Sigmoid colon (tissue), 7 donors: ENCODE measurements around the gene ZDHHC11B. TPM values are rescaled to one million over a fixed set of nuclear protein-coding genes. Genes with fewer than 3 reads are reported as not detected.
"Not testable (repeated sequence)": the region's sequence is repeated elsewhere in the genome, so short reads cannot be mapped to it uniquely, and the experiment has no call there.

Experiments
- DNase-seq: peaks from one replicate; pipeline ENCODE4 v3.0.0-alpha.2; 2019
- H3K27ac ChIP-seq, 4 donors: fragments of 200-600 bp; sonication (generic); one replicate each; pipeline ENCODE4 v1.5.1; 2016 to 2019; ENCODE audit warnings: mild to moderate bottlenecking in 1 of 4
- H3K27me3 ChIP-seq, 3 donors: fragments of 200-600 bp; sonication (generic); one replicate each; pipeline ENCODE4 v1.5.1; 2019; ENCODE audit warnings: mild to moderate bottlenecking in 1 of 3
- H3K36me3 ChIP-seq, 4 donors: fragments of 200-600 bp; sonication (generic); one replicate each; pipeline ENCODE4 v1.5.1; 2016 to 2019
- H3K4me1 ChIP-seq, 4 donors: fragments of 200-600 bp; sonication (generic); one replicate each; pipeline ENCODE4 v1.5.1; 2017 to 2019
- H3K4me3 ChIP-seq, 4 donors: fragments of 200-600 bp; sonication (generic); one replicate each; pipeline ENCODE4 v1.5.1; 2017 to 2019; ENCODE audit warnings: mild to moderate bottlenecking in 2 of 4, moderate library complexity in 1 of 4
- H3K9me3 ChIP-seq, 4 donors: fragments of 200-600 bp in 3 of 4; sonication (generic) in 3 of 4; one replicate each; pipeline versions ENCODE4 v1.5.1 to v1.6.1; 2013 to 2019
- CTCF ChIP-seq, 4 experiments: fragments of 450-650 bp in 3 of 4; fragments of 200-600 bp in 1 of 4; IDR thresholded peaks; one replicate each; pipeline ENCODE4 v1.5.1; 2016 to 2019; ENCODE audit warnings: antibody characterized with exemption in 4 of 4, mild to moderate bottlenecking in 3 of 4, moderate library complexity in 2 of 4
- EP300 ChIP-seq, 4 donors: sonication (generic); formaldehyde crosslinking; IDR thresholded peaks; one replicate each; pipeline ENCODE4 v1.6.1; 2017; ENCODE audit warnings: antibody characterized with exemption in 4 of 4
- POLR2A ChIP-seq, 2 donors: fragments of 450-650 bp; IDR thresholded peaks; one replicate each; pipeline ENCODE4 v1.6.1; 2016; ENCODE audit warnings: antibody characterized with exemption in 2 of 2, mild to moderate bottlenecking in 2 of 2, moderate library complexity in 2 of 2
- POLR2AphosphoS5 ChIP-seq, 4 donors: sonication (generic); formaldehyde crosslinking; IDR thresholded peaks; one replicate each; pipeline ENCODE4 v1.6.1; 2017; ENCODE audit warnings: antibody characterized with exemption in 4 of 4
- WGBS, 2 donors: extraction: QIAGEN DNeasy Blood & Tissue Kit; methylation state at CpG; one replicate each; pipeline ENCODE4 v1.1.7; 2013; 5-methylcytosine and 5-hydroxymethylcytosine counted together
- intact Hi-C: fragments of 100-400 bp; cut with DNase I; formaldehyde crosslinking; loops from one replicate; pipeline ENCODE4 v1.15.1; 2023
- polyA plus RNA-seq, 3 donors: library from polyadenylated mRNA; stranded (reverse); fragments of 200-250 nt; gene quantifications; one replicate each; pipeline ENCODE4 v1.2.3, GENCODE V29; 2013
- total RNA-seq, 4 donors: library from RNA; depleted of rRNA; stranded (reverse); fragments of >200 nt; gene quantifications; one replicate each; pipeline ENCODE4 v1.1.0, GENCODE V29; 2016
- donor health status: healthy with polysubstance abuse.
- donor health status: Bipolar disorder and iron deficiency.
- donor health status: healthy.

The ZDHHC11B gene
- total and polyA plus RNA-seq, 7 donors: 0.46 to 12.7 (median 1.8) TPM; not detected in 1

GRCh38 chr5:783881-784427 is 575 bp downstream of the ZDHHC11B start:
- not testable (repeated sequence) for H3K36me3 ChIP-seq, H3K27me3 ChIP-seq, H3K9me3 ChIP-seq
- H3K4me1 ChIP-seq: peaks cover 0 to 26% (median 14%) of the 10 kb centered on the region in 4 donors
- peak overlapping the region; percentile 65 to 80 (median 72) for H3K27ac ChIP-seq
- 0 to 1% methylated on average over 14 to 43 of the region's 43 CpGs for WGBS, 2 donors
- H3K4me3 ChIP-seq: peak overlapping the region; percentile 44 to 75 (median 62)
- intact Hi-C loops: loop anchor here (2.0 to 5.0 kb wide), 2 partner anchors 109 to 112 kb away; partner anchors contain the start of genes BRD9 and TRIP13
- DNase-seq: peak; percentile 76
- TF ChIP-seq POLR2AphosphoS5 (IDR thresholded peaks at IDR 0.05): peak in 1 of 4 donors; percentile 29

DNA sequence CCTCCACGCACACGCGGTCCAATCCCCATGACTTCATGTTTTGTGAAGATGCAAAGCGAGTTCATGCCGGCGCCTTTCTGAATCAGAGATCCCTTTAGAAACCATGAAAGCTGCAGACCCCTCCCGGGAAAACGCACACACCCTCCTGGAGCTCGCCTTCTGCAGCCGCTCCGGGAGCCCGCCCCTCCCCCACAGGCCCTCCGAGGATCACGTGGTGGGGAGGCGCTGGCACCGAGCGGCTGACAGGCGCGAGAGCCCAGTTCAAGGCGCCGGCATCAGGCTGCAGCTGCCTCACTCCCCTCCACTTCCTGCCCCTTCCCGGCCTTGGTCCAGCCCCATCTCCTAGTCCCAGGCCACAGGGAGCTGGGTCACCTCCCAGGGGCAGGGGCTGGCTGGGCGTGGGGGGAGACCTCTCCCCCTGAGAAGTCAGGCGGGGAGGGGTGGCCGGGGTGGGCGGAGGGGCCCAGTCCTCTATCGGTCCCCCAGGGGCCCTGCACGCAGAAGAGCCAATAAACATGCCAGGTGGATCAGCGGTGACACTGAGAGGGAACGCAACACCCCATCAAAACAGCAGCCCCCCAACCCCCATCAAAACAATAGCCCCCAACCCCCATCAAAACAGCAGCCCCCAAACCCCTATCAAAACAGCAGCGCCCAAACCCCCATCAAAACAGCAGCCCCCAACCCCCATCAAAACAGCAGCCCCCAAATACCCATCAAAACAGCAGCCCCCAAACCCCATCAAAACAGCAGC is 1.3 kb downstream of the ZDHHC11B start:
- not testable (repeated sequence) for H3K36me3 ChIP-seq, H3K27me3 ChIP-seq, H3K9me3 ChIP-seq
- peak in 1 of 4 donors; percentile 51 for TF ChIP-seq POLR2AphosphoS5 (IDR thresholded peaks at IDR 0.05)
- intact Hi-C loops: loop anchor here (5.0 kb wide), 1 partner anchor 111 kb away; no protein-coding TSS in a partner anchor
- peak overlapping the region; percentile 63 to 80 (median 72) for H3K27ac ChIP-seq
- peaks cover 0 to 26% (median 14%) of the 10 kb centered on the region in 4 donors for H3K4me1 ChIP-seq
- H3K4me3 ChIP-seq: peak overlapping the region; percentile 44 to 75 (median 62)
- peak; percentile 77 for DNase-seq
- WGBS, 2 donors: 2% methylated on average over 30 of the region's 31 CpGs

DNA sequence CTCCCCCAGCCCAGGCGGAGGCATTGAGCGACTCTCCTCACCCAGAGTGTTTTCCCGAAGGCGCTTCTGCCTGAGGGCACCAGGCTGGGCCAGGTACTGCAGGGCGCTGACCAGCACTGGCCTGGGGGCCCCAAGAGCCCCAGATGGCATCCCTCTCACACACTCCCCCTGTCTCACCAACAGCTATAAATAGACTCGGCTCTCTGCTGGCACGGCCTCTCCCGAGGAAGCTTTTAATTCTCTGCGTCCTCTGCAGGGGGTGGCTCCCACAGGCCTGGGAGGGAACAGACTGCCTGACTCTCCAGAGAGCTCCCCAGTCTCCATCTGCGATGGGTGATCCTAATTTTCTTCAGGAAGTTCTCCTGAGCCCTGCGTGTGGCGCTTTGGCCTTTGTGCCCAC is 2.2 kb downstream of the ZDHHC11B start:
- H3K4me3 ChIP-seq, H3K9me3 ChIP-seq, H3K36me3 ChIP-seq, H3K27ac ChIP-seq, H3K27me3 ChIP-seq, DNase-seq: not testable (repeated sequence)
- WGBS, 2 donors: no CpG with 5 or more reads among the region's 12 CpGs
- H3K4me1 ChIP-seq: peaks cover 0 to 29% (median 14%) of the 10 kb centered on the region in 4 donors
- intact Hi-C loops: loop anchor here (5.0 kb wide), 1 partner anchor 110 kb away; no protein-coding TSS in a partner anchor

DNA sequence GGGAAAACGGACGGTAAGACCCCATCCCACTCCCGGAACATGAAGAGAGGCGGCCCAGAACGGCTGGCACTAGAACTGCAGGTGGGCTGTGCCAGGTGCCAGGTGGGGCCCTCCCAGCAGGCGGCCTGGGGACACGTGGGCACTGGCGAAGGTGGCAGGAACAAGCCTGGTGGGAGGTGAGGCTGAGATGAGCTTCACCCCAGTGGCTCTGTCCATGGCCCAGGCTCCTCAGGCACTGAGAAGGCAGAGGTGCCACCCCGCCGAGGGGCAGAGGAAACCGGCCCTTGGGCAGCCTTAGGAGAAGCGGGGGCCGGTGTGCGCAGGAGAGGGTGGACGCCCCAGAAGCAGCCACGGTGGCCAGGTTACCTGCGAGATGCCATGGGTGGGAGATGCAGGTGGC is 4.0 kb downstream of the ZDHHC11B start:
- H3K4me1 ChIP-seq: peaks cover 0 to 39% (median 16%) of the 10 kb centered on the region in 4 donors
- not testable (repeated sequence) for H3K27ac ChIP-seq, H3K9me3 ChIP-seq, H3K36me3 ChIP-seq, H3K4me3 ChIP-seq, H3K27me3 ChIP-seq, DNase-seq
- intact Hi-C loops: loop anchor here (5.0 kb wide), 1 partner anchor 108 kb away; no protein-coding TSS in a partner anchor
- WGBS, 2 donors: 85 to 93% methylated on average over 12 to 17 of the region's 17 CpGs

GRCh38 chr5:778967-779366 is 5.6 kb downstream of the ZDHHC11B start:
- peaks cover 0 to 24% (median 7%) of the 10 kb centered on the region in 4 donors for H3K4me1 ChIP-seq
- H3K9me3 ChIP-seq, intact Hi-C loops, H3K4me3 ChIP-seq, DNase-seq, H3K36me3 ChIP-seq, H3K27me3 ChIP-seq, H3K27ac ChIP-seq: not testable (repeated sequence)
- WGBS, 2 donors: 88 to 91% methylated on average over 7 to 9 of the region's 9 CpGs

DNA sequence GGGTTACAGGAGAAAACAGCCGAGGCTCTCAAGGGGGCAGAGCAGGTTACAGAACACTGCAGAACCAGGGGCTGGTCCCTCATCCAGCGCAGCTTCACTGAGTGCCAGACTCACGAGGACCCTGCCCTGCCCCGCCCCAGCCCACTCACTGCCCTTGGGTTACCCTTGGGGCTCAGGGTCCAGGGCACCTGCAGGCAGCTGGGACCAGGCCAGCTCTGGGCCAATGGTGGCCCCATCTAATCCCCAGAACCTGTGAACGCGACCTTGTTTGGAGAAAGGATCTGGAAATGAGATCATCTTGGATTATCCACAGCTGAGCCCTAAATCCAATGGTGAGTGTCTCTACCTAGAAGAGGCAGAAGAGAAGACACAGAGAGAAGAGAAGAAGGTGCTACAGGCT is 6.1 kb downstream of the ZDHHC11B start:
- peaks cover 0 to 25% (median 8%) of the 10 kb centered on the region in 4 donors for H3K4me1 ChIP-seq
- 92 to 97% methylated on average over 3 to 6 of the region's 6 CpGs for WGBS, 2 donors
- DNase-seq, H3K36me3 ChIP-seq, H3K4me3 ChIP-seq, intact Hi-C loops, H3K9me3 ChIP-seq, H3K27ac ChIP-seq, H3K27me3 ChIP-seq: not testable (repeated sequence)

DNA sequence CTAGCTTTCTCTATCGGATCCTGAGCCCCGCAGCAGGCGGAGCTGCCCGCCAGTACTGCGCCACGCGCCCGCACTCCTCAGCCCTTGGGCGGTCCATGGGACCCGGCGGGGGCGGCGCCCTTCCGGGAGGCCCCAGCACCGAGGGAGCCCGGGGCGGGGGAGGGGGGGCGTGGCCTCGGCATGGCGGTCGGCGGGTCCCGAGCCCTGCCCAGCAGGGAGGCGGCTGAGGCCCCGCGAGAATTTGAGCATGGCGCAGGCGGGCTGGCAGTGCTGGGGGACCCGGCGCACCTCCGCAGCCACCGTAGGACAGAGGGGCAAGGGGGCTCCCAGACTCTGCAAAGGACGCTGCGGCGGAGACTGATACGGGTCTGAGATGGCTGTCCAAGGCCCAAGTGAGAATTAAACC is 6.8 kb downstream of the ZDHHC11B start:
- TF ChIP-seq POLR2AphosphoS5 (IDR thresholded peaks at IDR 0.05): no peak
- TF ChIP-seq EP300 (IDR thresholded peaks at IDR 0.05): no peak
- no peak for TF ChIP-seq POLR2A (IDR thresholded peaks at IDR 0.05)
- TF ChIP-seq CTCF (IDR thresholded peaks at IDR 0.05): no peak
- Histone ChIP-seq H3K36me3 (no peaks in the 10 kb centered on the region), H3K4me1 (peaks cover 0 to 25% (median 10%) of the 10 kb centered on the region in 4 donors), H3K4me3 (no peak overlapping the region), H3K27ac (no peak overlapping the region), H3K27me3 (no peaks in the 10 kb centered on the region), H3K9me3 (no peaks in the 10 kb centered on the region)
- intact Hi-C loops: no loop called here
- WGBS, 2 donors: 96 to 97% methylated on average over 36 of the region's 36 CpGs
- no peak for DNase-seq
